Upper lobe of right lung (tissue), 1 donor: ENCODE results near the gene ZNF622. TPM values are rescaled to one million over a fixed set of nuclear protein-coding genes. Genes with fewer than 3 reads are reported as not detected.

Experiments used
- total RNA-seq: library from RNA; stranded (reverse); fragmentation: NEBNext Ultra II Directional; extraction: Animal tissue kit (Norgen Biotek cat#: 25700); gene quantifications from one replicate; pipeline ENCODE4 v1.2.1, GENCODE V29; 2021
- donor health status: DM: no; HTN: yes; CAD: no; lungs with severe emphysema.

ZNF622 gene
- total RNA-seq, 1 donor from 2014 or later: 28.0 TPM

Other genes starting within 250 kb of the ZNF622 start
- gene RETREG1, start 151.2 kb upstream of the ZNF622 start, total RNA-seq: 22.8 TPM